K562 (cell line): ENCODE data around the gene ADNP. TPM values are rescaled to one million over a fixed set of nuclear protein-coding genes. Genes with fewer than 3 reads are reported as not detected.

Experiments used
- CBX2 ChIP-seq: fragments of 200-600 bp; sonication (generic); IDR thresholded peaks from one replicate; pipeline ENCODE4 v1.6.1; 2012; ENCODE audit warnings: mild to moderate bottlenecking, low read length, inconsistent platforms; ENCODE audit not compliant: insufficient read depth, poor library complexity, severe bottlenecking
- ETV5 ChIP-seq: sonication (generic); formaldehyde crosslinking; IDR thresholded peaks from 2 replicates; pipeline ENCODE4 v1.4.0; 2020; ENCODE audit warnings: low read depth, mild to moderate bottlenecking, missing genetic modification reagents
- GATAD2A ChIP-seq: fragments of 450-650 bp; IDR thresholded peaks from 2 replicates; pipeline ENCODE4 v1.6.1; 2017
- HOXB6 ChIP-seq: fragments of 250-450 bp; sonication (Bioruptor Pico); IDR thresholded peaks from 2 replicates; pipeline ENCODE4 v1.5.1; 2022; ENCODE audit warnings: mild to moderate bottlenecking, borderline replicate concordance
- HSF4 ChIP-seq: fragments of 250-450 bp; sonication (Bioruptor Pico); IDR thresholded peaks from 2 replicates; pipeline ENCODE4 v2.1.2; 2022; ENCODE audit warnings: mild to moderate bottlenecking, moderate library complexity, borderline replicate concordance
- IFI16 ChIP-seq: fragments of 250-450 bp; sonication (Bioruptor Pico); IDR thresholded peaks from 2 replicates; pipeline ENCODE4 v2.1.2; 2022; ENCODE audit warnings: mild to moderate bottlenecking, inconsistent platforms
- NCOA6 ChIP-seq: fragments of 450-650 bp; IDR thresholded peaks from 2 replicates; pipeline ENCODE4 v1.6.1; 2017; ENCODE audit warnings: mild to moderate bottlenecking
- RBFOX2 ChIP-seq: fragments of 200-400 bp; formaldehyde crosslinking; IDR thresholded peaks from 2 replicates; pipeline ENCODE4 v1.6.1; 2017; ENCODE audit warnings: low read depth, mild to moderate bottlenecking, low read length, moderate library complexity
- SP1 ChIP-seq: sonication (generic); formaldehyde crosslinking; IDR thresholded peaks from 2 replicates; pipeline ENCODE4 v1.8.1; 2022; ENCODE audit warnings: mild to moderate bottlenecking, missing genetic modification reagents
- SRF ChIP-seq, 2 experiments: fragments of 250-450, 450-650 bp in 1 of 2; sonication (Bioruptor Pico) in 1 of 2; sonication (generic) in 1 of 2; formaldehyde crosslinking; IDR thresholded peaks; 2 replicates each; pipeline versions ENCODE4 v1.5.0 to v1.5.1; 2020 to 2022; ENCODE audit warnings: mild to moderate bottlenecking in 1 of 2, missing genetic modification reagents in 1 of 2
- ZBED1 ChIP-seq: IDR thresholded peaks from 2 replicates; pipeline ENCODE4 v1.6.1; 2014
- ZNF175 ChIP-seq: fragments of 200-800 bp; sonication (Bioruptor generic); IDR thresholded peaks from 2 replicates; pipeline ENCODE4 v1.6.1; 2016; ENCODE audit warnings: low read depth, mild to moderate bottlenecking, missing genetic modification characterization, missing compliant biosample characterization
- ZNF224 ChIP-seq: sonication (generic); formaldehyde crosslinking; IDR thresholded peaks from 2 replicates; pipeline ENCODE4 v1.8.0; 2022; ENCODE audit warnings: mild to moderate bottlenecking, missing genetic modification reagents
- ZNF551 ChIP-seq: fragments of 250-450 bp; sonication (Bioruptor Pico); IDR thresholded peaks from 2 replicates; pipeline ENCODE4 v1.5.0; 2021; ENCODE audit warnings: mild to moderate bottlenecking, moderate library complexity
- polyA plus RNA-seq, 8 experiments: library from polyadenylated mRNA; depleted of rRNA in 4 of 8; stranded (reverse) in 5 of 8; unstranded in 3 of 8; fragments of >200 nt; fragmentation: Nextera tagmentation in 2 of 8; fragmentation: Illumina TruSeq in 1 of 8; extraction: Ambion mirVana in 2 of 8; extraction: Trizol in 1 of 8; gene quantifications; 2 replicates each; pipeline versions ENCODE4 v1.2.1 to v1.2.3, GENCODE V29; 2011 to 2014; ENCODE audit warnings: inconsistent platforms in 1 of 8, missing spikeins in 1 of 8
- total RNA-seq, 7 experiments: library from RNA; depleted of rRNA in 6 of 7; stranded (reverse); fragments of >200 nt in 6 of 7; fragmentation: Illumina TruSeq in 2 of 7; extraction: Trizol in 2 of 7; gene quantifications; 2 replicates each; pipeline versions ENCODE4 v1.2.1 to v1.2.3, GENCODE V29; 2011 to 2021; ENCODE audit warnings: low replicate concordance in 1 of 7
- TF ChIP-seq, protein P1 (sequence below), 2 experiments: fragments of 450-650 bp; IDR thresholded peaks; 2 replicates each; pipeline ENCODE4 v1.6.1; 2016; ENCODE audit warnings: mild to moderate bottlenecking in 2 of 2, borderline replicate concordance in 1 of 2, low read depth in 1 of 2, moderate library complexity in 1 of 2
- TF ChIP-seq, protein P2 (sequence below): IDR thresholded peaks from 2 replicates; pipeline ENCODE4 v1.6.1; 2014; ENCODE audit warnings: antibody characterized with exemption
- TF ChIP-seq, protein P3 (sequence below): fragments of 250-450 bp; sonication (Bioruptor Pico); IDR thresholded peaks from 2 replicates; pipeline ENCODE4 v1.6.1; 2021; ENCODE audit warnings: mild to moderate bottlenecking

The ADNP gene
- total and polyA plus RNA-seq, 9 of the 15 experiments (the other 6 are each of a cell fraction or from before 2014, with no cell fraction given), result 17.8 to 59.9 (median 25.3) TPM

DNA sequence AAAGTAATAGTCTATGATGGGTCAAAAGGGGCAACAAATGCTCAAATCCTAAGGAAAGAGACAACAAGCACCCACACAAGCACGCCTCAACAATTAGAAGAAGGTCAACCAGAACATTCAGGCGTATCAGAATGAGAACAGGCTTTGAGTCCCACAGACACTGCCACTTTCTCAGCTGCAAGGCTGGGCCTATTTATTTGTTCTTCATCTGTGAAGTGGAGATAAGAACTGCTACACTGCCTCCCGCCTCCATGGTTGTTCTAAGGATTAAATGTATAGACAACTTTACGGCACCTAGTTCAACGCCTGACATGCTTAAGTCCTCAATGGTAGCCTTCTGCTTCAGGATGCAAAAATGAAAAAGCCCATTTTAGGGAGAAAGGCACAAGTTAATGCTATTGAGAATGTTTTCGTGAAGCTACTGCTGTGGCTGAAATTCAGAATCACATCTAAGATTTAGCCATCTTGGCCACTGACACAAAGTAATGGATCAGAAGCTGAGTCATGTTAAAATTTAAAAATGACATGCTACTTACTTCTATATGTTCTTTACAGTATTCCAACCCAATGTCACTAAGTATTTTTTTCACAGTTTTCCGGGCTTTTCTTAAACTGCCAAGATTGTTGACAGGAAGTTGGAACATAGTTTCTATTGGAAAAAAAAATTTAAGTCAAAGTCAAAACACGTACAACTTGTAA, 27.7 kb downstream of the ADNP start (continued):
- TF ChIP-seq, protein P1, sequence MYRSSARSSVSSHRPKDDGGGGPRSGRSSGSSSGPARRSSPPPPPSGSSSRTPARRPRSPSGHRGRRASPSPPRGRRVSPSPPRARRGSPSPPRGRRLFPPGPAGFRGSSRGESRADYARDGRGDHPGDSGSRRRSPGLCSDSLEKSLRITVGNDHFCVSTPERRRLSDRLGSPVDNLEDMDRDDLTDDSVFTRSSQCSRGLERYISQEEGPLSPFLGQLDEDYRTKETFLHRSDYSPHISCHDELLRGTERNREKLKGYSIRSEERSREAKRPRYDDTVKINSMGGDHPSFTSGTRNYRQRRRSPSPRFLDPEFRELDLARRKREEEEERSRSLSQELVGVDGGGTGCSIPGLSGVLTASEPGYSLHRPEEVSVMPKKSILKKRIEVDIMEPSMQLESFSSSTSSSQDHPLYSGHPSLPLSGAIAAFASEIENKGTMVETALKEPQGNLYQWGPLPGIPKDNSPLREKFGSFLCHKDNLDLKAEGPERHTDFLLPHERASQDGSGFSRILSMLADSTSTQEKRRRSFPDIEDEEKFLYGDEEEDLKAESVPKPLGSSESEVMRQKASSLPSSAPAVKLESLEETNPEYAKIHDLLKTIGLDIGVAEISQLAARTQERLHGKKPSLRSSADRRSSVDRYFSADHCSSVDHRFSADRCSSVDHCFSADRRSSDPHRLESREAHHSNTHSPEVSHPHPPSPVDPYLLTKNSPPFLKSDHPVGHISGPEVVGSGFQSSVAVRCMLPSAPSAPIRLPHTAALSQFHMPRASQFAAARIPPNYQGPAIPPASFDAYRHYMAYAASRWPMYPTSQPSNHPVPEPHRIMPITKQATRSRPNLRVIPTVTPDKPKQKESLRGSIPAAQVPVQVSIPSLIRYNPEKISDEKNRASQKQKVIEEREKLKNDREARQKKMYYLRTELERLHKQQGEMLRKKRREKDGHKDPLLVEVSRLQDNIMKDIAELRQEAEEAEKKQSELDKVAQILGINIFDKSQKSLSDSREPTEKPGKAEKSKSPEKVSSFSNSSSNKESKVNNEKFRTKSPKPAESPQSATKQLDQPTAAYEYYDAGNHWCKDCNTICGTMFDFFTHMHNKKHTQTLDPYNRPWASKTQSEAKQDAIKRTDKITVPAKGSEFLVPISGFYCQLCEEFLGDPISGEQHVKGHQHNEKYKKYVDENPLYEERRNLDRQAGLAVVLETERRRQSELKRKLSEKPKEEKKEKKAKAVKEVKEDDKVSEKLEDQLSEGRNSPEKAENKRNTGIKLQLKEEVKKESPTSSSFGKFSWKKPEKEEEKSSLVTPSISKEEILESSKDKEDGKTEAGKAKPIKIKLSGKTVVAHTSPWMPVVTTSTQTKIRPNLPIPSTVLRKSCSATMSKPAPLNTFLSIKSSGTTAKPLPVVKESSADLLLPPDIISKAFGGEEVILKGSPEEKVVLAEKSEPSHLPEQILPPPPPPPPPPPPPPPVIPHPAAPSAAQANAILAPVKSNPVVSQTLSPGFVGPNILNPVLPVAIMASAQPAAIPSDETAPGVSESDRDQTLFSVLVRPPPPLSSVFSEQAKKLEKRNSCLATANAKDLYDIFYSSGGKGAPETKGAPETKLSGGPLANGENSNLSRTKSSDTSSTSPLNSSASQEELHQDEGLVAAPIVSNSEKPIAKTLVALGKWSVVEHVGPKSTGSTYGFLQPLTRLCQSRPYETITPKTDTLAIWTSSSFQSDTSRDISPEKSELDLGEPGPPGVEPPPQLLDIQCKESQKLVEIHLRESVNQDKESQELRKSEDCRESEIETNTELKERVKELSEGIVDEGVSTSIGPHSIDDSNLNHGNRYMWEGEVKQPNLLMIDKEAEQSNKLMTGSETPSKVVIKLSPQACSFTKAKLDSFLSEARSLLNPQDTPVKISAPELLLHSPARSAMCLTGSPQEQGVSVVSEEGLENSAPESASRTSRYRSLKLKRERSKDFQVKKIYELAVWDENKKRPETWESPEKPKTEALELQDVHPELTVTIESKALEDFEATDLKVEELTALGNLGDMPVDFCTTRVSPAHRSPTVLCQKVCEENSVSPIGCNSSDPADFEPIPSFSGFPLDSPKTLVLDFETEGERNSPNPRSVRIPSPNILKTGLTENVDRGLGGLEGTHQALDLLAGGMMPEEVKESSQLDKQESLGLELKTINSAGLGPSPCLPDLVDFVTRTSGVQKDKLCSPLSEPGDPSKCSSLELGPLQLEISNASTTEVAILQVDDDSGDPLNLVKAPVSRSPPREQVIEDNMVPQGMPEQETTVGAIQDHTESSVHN (IDR thresholded peaks at IDR 0.05; ENCODE audit: borderline replicate concordance in 1 of 2, low read depth in 1 of 2), result no peak
- no peak for TF ChIP-seq SP1 (CRISPR knock-in tag)
- no peak for TF ChIP-seq ZNF175 (CRISPR knock-in tag)
- no peak for TF ChIP-seq IFI16 (CRISPR knock-in tag)
- TF ChIP-seq ZNF224 (CRISPR knock-in tag), result no peak
- no peak for TF ChIP-seq HOXB6 (CRISPR knock-in tag)
- no peak for TF ChIP-seq ETV5
- TF ChIP-seq, protein P2, sequence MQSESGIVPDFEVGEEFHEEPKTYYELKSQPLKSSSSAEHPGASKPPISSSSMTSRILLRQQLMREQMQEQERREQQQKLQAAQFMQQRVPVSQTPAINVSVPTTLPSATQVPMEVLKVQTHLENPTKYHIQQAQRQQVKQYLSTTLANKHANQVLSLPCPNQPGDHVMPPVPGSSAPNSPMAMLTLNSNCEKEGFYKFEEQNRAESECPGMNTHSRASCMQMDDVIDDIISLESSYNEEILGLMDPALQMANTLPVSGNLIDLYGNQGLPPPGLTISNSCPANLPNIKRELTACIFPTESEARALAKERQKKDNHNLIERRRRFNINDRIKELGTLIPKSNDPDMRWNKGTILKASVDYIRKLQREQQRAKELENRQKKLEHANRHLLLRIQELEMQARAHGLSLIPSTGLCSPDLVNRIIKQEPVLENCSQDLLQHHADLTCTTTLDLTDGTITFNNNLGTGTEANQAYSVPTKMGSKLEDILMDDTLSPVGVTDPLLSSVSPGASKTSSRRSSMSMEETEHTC, result no peak
- TF ChIP-seq ZNF551 (CRISPR knock-in tag), result no peak
- 0 out of 2 replicates have a peak, but pooled peaks have one; percentile 28 for TF ChIP-seq NCOA6
- TF ChIP-seq RBFOX2, result no peak
- TF ChIP-seq GATAD2A, result 0 out of 2 replicates have a peak, but pooled peaks have one; percentile 18
- no peak for TF ChIP-seq HSF4 (CRISPR knock-in tag)
- peak in 1 of 2 experiments; percentile 43; a peak in 1 of 4 replicates for TF ChIP-seq SRF (CRISPR knock-in tag; IDR thresholded peaks at IDR 0.05)
- no peak for TF ChIP-seq CBX2
- TF ChIP-seq, protein P3, sequence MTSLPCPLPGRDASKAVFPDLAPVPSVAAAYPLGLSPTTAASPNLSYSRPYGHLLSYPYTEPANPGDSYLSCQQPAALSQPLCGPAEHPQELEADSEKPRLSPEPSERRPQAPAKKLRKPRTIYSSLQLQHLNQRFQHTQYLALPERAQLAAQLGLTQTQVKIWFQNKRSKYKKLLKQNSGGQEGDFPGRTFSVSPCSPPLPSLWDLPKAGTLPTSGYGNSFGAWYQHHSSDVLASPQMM (CRISPR knock-in tag), result no peak
- no peak for TF ChIP-seq ZBED1
